Endothelial cell of umbilical vein (primary cell): ENCODE data around the gene RBM33. TPM values are rescaled to one million over a fixed set of nuclear protein-coding genes. Genes with fewer than 3 reads are reported as not detected.

Experiments used
- BruUV-seq: library from RNA; stranded (reverse); fragments of 400-500 nt; replicated peaks from 2 replicates; lab custom pipeline; 2021; lab: Mats Ljungman, UMichigan
- CTCF ChIA-PET: fragments of 300-600, 350-600 bp; sonication (Branson Sonifier 250); formaldehyde crosslinking; loops from one replicate; lab custom pipeline; 2021; ENCODE audit warnings: antibody characterized with exemption, inconsistent platforms; lab: Charles Lee
- POLR2A ChIA-PET: fragments of 300-600, 350-600 bp; sonication (Branson Sonifier 250); formaldehyde crosslinking; loops from one replicate; lab custom pipeline; 2021; ENCODE audit warnings: antibody characterized with exemption, inconsistent platforms; lab: Charles Lee
- DNase-seq: peaks from one replicate; pipeline ENCODE4 v3.0.0-alpha.2; 2011; ENCODE audit warnings: low read depth, low spot score
- FAIRE-seq: peaks from 2 replicates; lab custom pipeline; 2011; peaks lifted over from hg19 to GRCh38; lab: Jason Lieb, UNC
- H2AFZ ChIP-seq: 2 replicates; pipeline ENCODE4 v1.6.0; 2012; ENCODE audit warnings: low read depth, low read length, control low read depth, inconsistent platforms
- H3K27ac ChIP-seq: 2 replicates; pipeline ENCODE4 v1.5.1; 2011; ENCODE audit warnings: low read depth, mild to moderate bottlenecking, control low read depth, low read length, moderate library complexity; ENCODE audit not compliant: insufficient read depth
- H3K27me3 ChIP-seq, 2 experiments: 2 replicates each; pipeline versions ENCODE4 v1.6.0 to v1.6.1; 2011; ENCODE audit warnings: low read length in 2 of 2, mixed read lengths in 1 of 2; ENCODE audit not compliant: control insufficient read depth in 2 of 2, insufficient read depth in 2 of 2
- H3K36me3 ChIP-seq, 2 experiments: 2 replicates in 1 of 2; 3 replicates in 1 of 2; pipeline ENCODE4 v1.5.1; 2011; ENCODE audit warnings: low read length in 2 of 2, mild to moderate bottlenecking in 1 of 2, moderate library complexity in 1 of 2; ENCODE audit not compliant: control insufficient read depth in 2 of 2, insufficient read depth in 2 of 2; ENCODE audit errors: extremely low read depth in 1 of 2
- H3K4me1 ChIP-seq: 3 replicates; pipeline ENCODE4 v1.5.1; 2011; ENCODE audit warnings: mild to moderate bottlenecking, low read length; ENCODE audit not compliant: control insufficient read depth, insufficient read depth; ENCODE audit errors: extremely low read depth
- H3K4me2 ChIP-seq: 2 replicates; pipeline ENCODE4 v1.6.1; 2011; ENCODE audit warnings: low read length, control low read depth, mixed read lengths; ENCODE audit not compliant: insufficient read depth
- H3K4me3 ChIP-seq, 3 experiments: fragments of 200-600 bp in 1 of 3; sonication (generic), shearing (Covaris generic) in 1 of 3; replicated peaks in 1 of 3; 2 replicates each; pipeline ENCODE4 v1.5.1; 2011 to 2016; ENCODE audit warnings: control low read depth in 3 of 3, low read length in 3 of 3, mild to moderate bottlenecking in 2 of 3, inconsistent platforms in 1 of 3, low read depth in 1 of 3, moderate library complexity in 1 of 3; ENCODE audit not compliant: insufficient read depth in 1 of 3
- H3K79me2 ChIP-seq: 2 replicates; pipeline ENCODE4 v1.6.0; 2012; ENCODE audit warnings: low read length, inconsistent platforms; ENCODE audit not compliant: control insufficient read depth, insufficient read depth
- H3K9ac ChIP-seq: replicated peaks from 2 replicates; pipeline ENCODE3; 2011; ENCODE audit warnings: low read length, control low read depth; ENCODE audit not compliant: insufficient read depth; ENCODE audit errors: extremely low read depth
- H3K9me1 ChIP-seq: replicated peaks from 3 replicates; pipeline ENCODE4 v1.6.0; 2011; ENCODE audit warnings: mild to moderate bottlenecking, low read length; ENCODE audit not compliant: control insufficient read depth, insufficient read depth; ENCODE audit errors: extremely low read depth
- H3K9me3 ChIP-seq: replicated peaks from 2 replicates; pipeline ENCODE4 v1.5.1; 2012; ENCODE audit warnings: low read length, inconsistent platforms; ENCODE audit not compliant: control insufficient read depth, insufficient read depth
- H4K20me1 ChIP-seq: replicated peaks from 2 replicates; pipeline ENCODE3; 2011; ENCODE audit warnings: mild to moderate bottlenecking, low read length; ENCODE audit not compliant: control insufficient read depth, insufficient read depth; ENCODE audit errors: extremely low read depth
- EZH2 ChIP-seq: IDR thresholded peaks from 2 replicates; pipeline ENCODE4 v1.6.1; 2012; ENCODE audit warnings: borderline replicate concordance, low read depth, mild to moderate bottlenecking, moderate library complexity, low read length, inconsistent platforms; ENCODE audit not compliant: severe bottlenecking
- FOS ChIP-seq: IDR thresholded peaks from 2 replicates; pipeline ENCODE4 v1.6.1; 2011; ENCODE audit warnings: mild to moderate bottlenecking, low read length, moderate library complexity, borderline replicate concordance; ENCODE audit not compliant: insufficient read depth
- GATA2 ChIP-seq: IDR thresholded peaks from 2 replicates; pipeline ENCODE4 v1.7.0; 2011; ENCODE audit warnings: low read depth, mild to moderate bottlenecking, moderate library complexity, mixed read lengths, low read length; ENCODE audit not compliant: insufficient read length, insufficient read depth
- JUN ChIP-seq: IDR thresholded peaks from 2 replicates; pipeline ENCODE4 v1.6.1; 2011; ENCODE audit warnings: borderline replicate concordance, low read depth; ENCODE audit not compliant: insufficient read length, insufficient read depth
- MYC ChIP-seq: IDR thresholded peaks from one replicate; pipeline ENCODE4 v1.6.1; 2011; ENCODE audit warnings: mild to moderate bottlenecking, low read depth, low read length
- POLR2A ChIP-seq: IDR thresholded peaks from 2 replicates; pipeline ENCODE4 v1.6.1; 2012; ENCODE audit warnings: low read depth, mild to moderate bottlenecking, control low read depth, low read length
- POLR2AphosphoS5 ChIP-seq: IDR thresholded peaks from 2 replicates; pipeline ENCODE4 v1.6.1; 2012; ENCODE audit warnings: low read depth, mild to moderate bottlenecking, control low read depth, low read length, moderate library complexity; ENCODE audit not compliant: insufficient read depth
- dilution Hi-C: fragments of 300-500 bp; cut with MboI; formaldehyde crosslinking; loops from one replicate; pipeline ENCODE4 v1.15.0; 2019; ENCODE audit warnings: low sequenced_read_pairs; ENCODE audit not compliant: extremely low pct_ligation_motif_present
- intact Hi-C: fragments of 100-400 bp; cut with micrococcal nuclease; formaldehyde crosslinking; loops from one replicate; pipeline ENCODE4 v1.10.0; 2022
- polyA plus RNA-seq, 4 experiments: library from polyadenylated mRNA; depleted of rRNA in 3 of 4; stranded (reverse) in 3 of 4; unstranded in 1 of 4; fragments of >200 nt; gene quantifications; 2 replicates each; pipeline versions ENCODE4 v1.2.1 to v1.2.3, GENCODE V29; 2011 to 2012; ENCODE audit warnings: missing spikeins in 1 of 4
- total RNA-seq: library from RNA; stranded (reverse); gene quantifications from 2 replicates; pipeline ENCODE4 v1.2.3, GENCODE V29; 2021
- TF ChIP-seq, protein P1 (sequence below), 2 donors: IDR thresholded peaks; 1 replicate in 1 of 2; 2 replicates in 1 of 2; pipeline ENCODE4 v1.5.1; 2011; ENCODE audit warnings: low read length in 2 of 2, mild to moderate bottlenecking in 2 of 2, moderate library complexity in 2 of 2, control low read depth in 1 of 2, inconsistent platforms in 1 of 2, low read depth in 1 of 2; ENCODE audit not compliant: insufficient read depth in 1 of 2; ENCODE audit errors: extremely low read depth in 1 of 2
- TF ChIP-seq, protein P2 (sequence below): IDR thresholded peaks from 2 replicates; pipeline ENCODE4 v1.6.1; 2011; ENCODE audit not compliant: insufficient read depth, insufficient read length

Gene RBM33
- total and polyA plus RNA-seq, 2 donors (not counting 3 experiments of a cell fraction or from before 2014, with no cell fraction given), result 16.2 to 68.2 TPM

DNA sequence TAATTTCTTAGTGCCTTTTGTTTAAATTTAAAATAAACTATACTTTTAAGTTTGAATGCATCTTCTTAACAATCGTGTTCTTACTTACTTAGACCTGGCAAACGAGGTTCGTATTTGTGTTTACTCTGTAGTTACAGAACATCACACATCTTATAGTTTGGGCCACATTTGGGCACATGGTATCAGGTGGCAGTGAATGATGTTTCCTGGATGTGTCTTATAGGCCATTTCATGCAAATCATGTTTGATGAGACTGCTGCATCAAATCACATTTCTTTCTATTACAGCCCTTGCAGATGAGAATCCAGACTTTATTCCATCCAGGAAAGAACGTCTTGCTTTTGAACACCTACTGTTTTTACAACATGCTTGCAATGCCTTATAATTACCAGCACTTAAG lies 78.5 kb downstream of the RBM33 start:
- dilution Hi-C loops, result no loop called here
- H3K36me3 ChIP-seq, result peaks cover 5% of the 10 kb centered on the region in 2 experiments
- BruUV-seq, result no TSS peak

More for the DNA sequence above, 78.5 kb downstream of the RBM33 start:
- no peak for DNase-seq
- Histone ChIP-seq H3K9ac (no peak overlapping the region), H3K27me3 (no peaks in the 10 kb centered on the region), H3K27ac (no peak overlapping the region), H3K4me3 (no peak overlapping the region), H3K79me2 (peaks cover 23% of the 10 kb centered on the region), H4K20me1 (no peaks in the 10 kb centered on the region), H2AFZ (no peak overlapping the region), H3K9me1 (no peaks in the 10 kb centered on the region), H3K9me3 (no peaks in the 10 kb centered on the region), H3K4me1 (no peaks in the 10 kb centered on the region), H3K4me2 (no peak overlapping the region)
- no peak for FAIRE-seq
- no peak for TF ChIP-seq MYC
- no peak for TF ChIP-seq GATA2
- TF ChIP-seq, protein P1, sequence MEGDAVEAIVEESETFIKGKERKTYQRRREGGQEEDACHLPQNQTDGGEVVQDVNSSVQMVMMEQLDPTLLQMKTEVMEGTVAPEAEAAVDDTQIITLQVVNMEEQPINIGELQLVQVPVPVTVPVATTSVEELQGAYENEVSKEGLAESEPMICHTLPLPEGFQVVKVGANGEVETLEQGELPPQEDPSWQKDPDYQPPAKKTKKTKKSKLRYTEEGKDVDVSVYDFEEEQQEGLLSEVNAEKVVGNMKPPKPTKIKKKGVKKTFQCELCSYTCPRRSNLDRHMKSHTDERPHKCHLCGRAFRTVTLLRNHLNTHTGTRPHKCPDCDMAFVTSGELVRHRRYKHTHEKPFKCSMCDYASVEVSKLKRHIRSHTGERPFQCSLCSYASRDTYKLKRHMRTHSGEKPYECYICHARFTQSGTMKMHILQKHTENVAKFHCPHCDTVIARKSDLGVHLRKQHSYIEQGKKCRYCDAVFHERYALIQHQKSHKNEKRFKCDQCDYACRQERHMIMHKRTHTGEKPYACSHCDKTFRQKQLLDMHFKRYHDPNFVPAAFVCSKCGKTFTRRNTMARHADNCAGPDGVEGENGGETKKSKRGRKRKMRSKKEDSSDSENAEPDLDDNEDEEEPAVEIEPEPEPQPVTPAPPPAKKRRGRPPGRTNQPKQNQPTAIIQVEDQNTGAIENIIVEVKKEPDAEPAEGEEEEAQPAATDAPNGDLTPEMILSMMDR (IDR thresholded peaks at IDR 0.05; ENCODE audit: extremely low read depth in 1 of 2, insufficient read depth in 1 of 2, low read depth in 1 of 2, low read length in 2 of 2), result no peak
- no peak for TF ChIP-seq EZH2
- TF ChIP-seq, protein P2, sequence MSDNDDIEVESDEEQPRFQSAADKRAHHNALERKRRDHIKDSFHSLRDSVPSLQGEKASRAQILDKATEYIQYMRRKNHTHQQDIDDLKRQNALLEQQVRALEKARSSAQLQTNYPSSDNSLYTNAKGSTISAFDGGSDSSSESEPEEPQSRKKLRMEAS, result no peak
- no peak for TF ChIP-seq POLR2A
- no peak for TF ChIP-seq POLR2AphosphoS5
- TF ChIP-seq JUN, result no peak
- TF ChIP-seq FOS, result no peak
- ChIA-PET CTCF (interaction anchor here (0.7 to 4.2 kb wide), 2 partner anchors 20 to 124 kb away, joined by 3 to 29 read pairs; no protein-coding TSS in a partner anchor), POLR2A (no interaction called here)
- intact Hi-C loops, result loop anchor here (5.0 kb wide), 1 partner anchor 81 kb away; the partner anchor contains the start of gene RBM33
